GM19468 (cell line): ENCODE results near the gene TXNRD1.
"Not testable (repeated sequence)": the region's sequence is repeated elsewhere in the genome, so short reads cannot be mapped to it uniquely, and the experiment has no call there.

Experiments used
- ATAC-seq: cut with Tn5 transposase; IDR thresholded peaks from one replicate; pipeline ENCODE4 v1.9.1; 2021; ENCODE audit warnings: mild to moderate bottlenecking, moderate library complexity, moderate number of reproducible peaks; ENCODE audit not compliant: unreplicated experiment; ENCODE audit errors: extremely low read depth

TXNRD1 gene

GRCh38 chr12:104189915-104190555 is 25.5 kb upstream of the TXNRD1 start:
- no peak for ATAC-seq

- ATAC-seq, result no peak
Measured at GRCh38 chr12:104190641-104191176, 24.9 kb upstream of the TXNRD1 start.

GRCh38 chr12:104197264-104197663 is 18.3 kb upstream of the TXNRD1 start:
- ATAC-seq, result no peak

GRCh38 chr12:104199964-104200363 is 15.6 kb upstream of the TXNRD1 start:
- no peak for ATAC-seq

GRCh38 chr12:104201238-104202001 is 14.2 kb upstream of the TXNRD1 start:
- no peak for ATAC-seq

- ATAC-seq, result no peak
Measured at GRCh38 chr12:104204690-104205480, 10.7 kb upstream of the TXNRD1 start.

- ATAC-seq, result no peak
Measured at GRCh38 chr12:104207416-104208205, 8.0 kb upstream of the TXNRD1 start.

GRCh38 chr12:104212516-104212915 is 3.1 kb upstream of the TXNRD1 start:
- ATAC-seq, result no peak

- ATAC-seq, result no peak
Measured at GRCh38 chr12:104213952-104214351, 1.6 kb upstream of the TXNRD1 start.

GRCh38 chr12:104216521-104216924 is 944 bp downstream of the TXNRD1 start:
- no peak for ATAC-seq

- ATAC-seq, result not testable (repeated sequence)
Measured at GRCh38 chr12:104218506-104218905, 2.9 kb downstream of the TXNRD1 start.

GRCh38 chr12:104218935-104219334 is 3.4 kb downstream of the TXNRD1 start:
- no peak for ATAC-seq

GRCh38 chr12:104219361-104219892 is 3.8 kb downstream of the TXNRD1 start:
- ATAC-seq, result no peak

- no peak for ATAC-seq
Measured at GRCh38 chr12:104219908-104220404, 4.4 kb downstream of the TXNRD1 start.

- no peak for ATAC-seq
Measured at GRCh38 chr12:104220931-104221330, 5.4 kb downstream of the TXNRD1 start.

GRCh38 chr12:104222976-104223375 is 7.4 kb downstream of the TXNRD1 start:
- no peak for ATAC-seq

GRCh38 chr12:104223712-104224111 is 8.1 kb downstream of the TXNRD1 start:
- no peak for ATAC-seq

GRCh38 chr12:104226672-104227071 is 11.1 kb downstream of the TXNRD1 start:
- no peak for ATAC-seq

- no peak for ATAC-seq
Measured at GRCh38 chr12:104230304-104231095, 14.9 kb downstream of the TXNRD1 start.
